ENCODE data around the gene HDAC11. TPM values are rescaled to one million over a fixed set of nuclear protein-coding genes. Genes with fewer than 3 reads are reported as not detected.
"Not testable (repeated sequence)": the region's sequence is repeated elsewhere in the genome, so short reads cannot be mapped to it uniquely, and the experiment has no call there.

HDAC11 gene
- total RNA-seq, 2 experiments from 2014 or later = 0.87 to 0.99 TPM

DNA sequence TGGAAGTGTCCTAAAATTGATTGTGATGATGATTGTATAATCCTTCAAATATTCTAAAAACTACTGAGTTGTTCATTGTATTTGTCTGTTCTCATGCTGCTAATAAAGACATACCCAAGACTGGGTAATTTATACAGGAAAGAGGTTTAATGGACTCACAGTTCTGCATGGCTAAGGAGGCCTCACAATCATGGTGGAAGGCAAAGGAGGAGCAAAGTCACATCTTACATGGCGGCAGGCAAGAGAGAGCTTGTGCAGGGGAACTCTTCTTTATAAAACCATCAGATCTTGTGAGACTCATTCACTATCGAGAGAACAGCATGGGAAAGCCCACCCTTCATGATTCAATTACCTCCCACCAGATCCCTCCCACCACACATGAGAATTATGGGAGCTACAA is 41.6 kb downstream of the HDAC11 start:
- H3K27ac Mint-ChIP-seq; CTCF ChIA-PET; ATAC-seq; H3K36me3 Mint-ChIP-seq (ENCODE audit: low read depth); H3K4me3 Mint-ChIP-seq; DNase-seq; POLR2A ChIA-PET; H3K9me3 Mint-ChIP-seq (ENCODE audit: insufficient read depth); H3K27me3 Mint-ChIP-seq (ENCODE audit: low read depth); H3K4me1 Mint-ChIP-seq (ENCODE audit: low read depth): not testable (repeated sequence)

GRCh38 chr3:13522236-13522635 is 42.1 kb downstream of the HDAC11 start:
- POLR2A ChIA-PET = no interaction called here
- Mint-ChIP-seq H3K9me3 (ENCODE audit: insufficient read depth) (no peaks in the 10 kb centered on the region), H3K4me3 (no peak overlapping the region), H3K36me3 (ENCODE audit: low read depth) (no peaks in the 10 kb centered on the region), H3K27me3 (ENCODE audit: low read depth) (peaks cover 7% of the 10 kb centered on the region), H3K4me1 (ENCODE audit: low read depth) (no peaks in the 10 kb centered on the region), H3K27ac (no peak overlapping the region)
- DNase-seq (no peak), ATAC-seq (no peak)
- CTCF ChIA-PET = no interaction called here

DNA sequence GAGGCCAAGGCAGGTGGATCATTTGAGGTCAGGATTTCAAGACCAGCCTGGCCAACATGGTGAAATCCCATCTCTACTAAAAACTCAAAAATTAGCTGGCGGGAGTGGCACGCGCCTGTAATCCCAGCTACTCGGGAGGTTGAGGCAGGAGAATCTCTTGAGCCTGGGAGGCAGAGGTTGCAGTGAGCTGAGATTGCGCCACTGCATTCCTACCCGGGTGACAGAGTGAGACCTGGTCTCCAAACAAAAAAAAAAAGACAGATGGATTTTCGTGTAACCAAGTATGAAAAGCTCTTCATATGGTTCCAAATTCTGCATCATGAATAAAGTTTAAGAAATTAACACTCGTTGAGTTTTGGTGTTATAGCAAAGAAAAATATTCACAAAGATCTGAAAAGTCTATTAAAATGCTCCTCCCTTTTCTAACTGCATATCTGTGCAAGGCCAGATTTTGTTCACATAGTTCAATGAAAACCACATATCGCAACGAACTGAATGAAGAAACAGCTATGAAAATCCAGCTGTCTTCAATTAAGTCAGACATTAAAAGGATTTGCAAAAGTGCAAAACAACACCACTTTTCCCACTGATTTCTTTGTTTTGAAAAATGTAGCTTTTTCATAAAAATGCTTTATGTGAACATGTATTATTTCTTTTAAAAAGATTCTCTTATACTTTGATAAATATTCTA is 45.0 kb downstream of the HDAC11 start:
- Mint-ChIP-seq H3K36me3 (ENCODE audit: low read depth) (no peaks in the 10 kb centered on the region), H3K4me3 (no peak overlapping the region), H3K9me3 (ENCODE audit: insufficient read depth) (no peaks in the 10 kb centered on the region), H3K27ac (no peak overlapping the region), H3K4me1 (ENCODE audit: low read depth) (no peaks in the 10 kb centered on the region), H3K27me3 (ENCODE audit: low read depth) (peaks cover 19% of the 10 kb centered on the region)
- DNase-seq = no peak
- ChIA-PET POLR2A (no interaction called here), CTCF (interaction anchor here (1.0 to 1.4 kb wide), 2 partner anchors 10 to 123 kb away, joined by 3 to 5 read pairs; no protein-coding TSS in a partner anchor)
- ATAC-seq = no peak

DNA sequence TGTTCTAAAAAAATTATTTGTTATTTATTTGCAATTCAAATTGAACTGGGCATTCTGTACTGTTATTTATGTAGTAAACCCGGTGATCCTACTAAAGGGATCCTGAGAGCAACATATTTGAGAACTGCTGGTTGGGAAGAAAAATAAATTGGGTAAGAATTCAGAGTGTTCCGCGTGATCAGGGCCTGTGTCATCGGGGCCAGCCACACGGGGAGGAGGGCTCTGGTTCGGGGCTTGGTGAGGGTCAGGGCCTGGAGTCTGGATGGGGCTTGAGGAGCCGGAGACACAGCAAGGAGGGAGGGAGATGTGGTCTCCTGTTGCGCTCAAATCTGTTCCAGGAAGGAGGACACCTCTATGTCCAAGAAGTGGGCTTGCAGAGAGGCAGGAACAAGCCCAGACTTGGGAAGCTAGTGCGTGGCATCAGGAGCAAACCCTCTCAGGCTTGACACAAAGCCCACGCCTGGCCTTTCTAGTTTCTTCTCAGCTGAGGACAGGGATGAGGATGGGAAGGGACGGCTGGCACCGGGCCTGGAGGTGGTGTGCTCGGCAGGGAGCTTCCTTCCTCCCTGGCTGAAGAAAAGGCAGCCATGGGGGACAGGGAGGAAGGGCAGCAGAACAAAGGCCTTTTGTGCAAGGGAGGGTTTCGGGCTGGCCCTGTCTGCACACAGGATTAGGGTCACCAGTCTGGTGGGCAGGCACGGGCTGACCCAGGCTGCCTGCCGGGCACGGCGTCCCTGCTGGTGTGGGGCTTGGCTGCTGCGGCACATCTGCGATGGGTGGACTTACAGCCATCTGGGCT is 45.9 kb downstream of the HDAC11 start:
- POLR2A ChIA-PET = no interaction called here
- peaks cover 22% of the 10 kb centered on the region for H3K27me3 Mint-ChIP-seq (ENCODE audit: low read depth)
- no peak overlapping the region for H3K27ac Mint-ChIP-seq
- CTCF ChIA-PET = interaction anchor here (0.6 to 1.4 kb wide), 2 partner anchors 11 to 122 kb away, joined by 3 to 5 read pairs; no protein-coding TSS in a partner anchor
- H3K9me3 Mint-ChIP-seq (ENCODE audit: insufficient read depth) = no peaks in the 10 kb centered on the region
- ATAC-seq (no peak), DNase-seq (no peak)
- H3K4me3 Mint-ChIP-seq = no peak overlapping the region
- no peaks in the 10 kb centered on the region for H3K36me3 Mint-ChIP-seq (ENCODE audit: low read depth)
- no peaks in the 10 kb centered on the region for H3K4me1 Mint-ChIP-seq (ENCODE audit: low read depth)

DNA sequence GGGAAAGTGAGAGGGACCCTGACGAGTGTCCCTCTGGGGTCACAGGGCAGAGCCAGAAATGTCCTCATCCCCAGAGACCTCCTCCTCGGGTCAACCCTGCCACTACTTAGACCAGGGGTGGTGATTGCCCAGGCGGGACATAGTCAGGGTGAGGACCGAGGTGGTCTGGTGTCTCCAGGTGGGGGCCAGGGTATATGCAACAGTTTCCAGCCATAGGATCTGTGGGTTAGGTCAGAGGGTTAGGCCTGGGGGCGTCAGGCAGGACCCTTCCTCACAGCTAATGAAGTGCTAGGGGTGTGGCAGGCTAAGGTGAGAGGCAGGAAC is 46.5 kb downstream of the HDAC11 start:
- no peaks in the 10 kb centered on the region for H3K4me1 Mint-ChIP-seq (ENCODE audit: low read depth)
- H3K36me3 Mint-ChIP-seq (ENCODE audit: low read depth) = no peaks in the 10 kb centered on the region
- no peak overlapping the region for H3K27ac Mint-ChIP-seq
- no peak overlapping the region for H3K4me3 Mint-ChIP-seq
- CTCF ChIA-PET = interaction anchor here (0.6 kb wide), 1 partner anchor 121 kb away, joined by 3 read pairs; no protein-coding TSS in a partner anchor
- H3K27me3 Mint-ChIP-seq (ENCODE audit: low read depth) = peaks cover 19% of the 10 kb centered on the region
- POLR2A ChIA-PET = no interaction called here
- no peaks in the 10 kb centered on the region for H3K9me3 Mint-ChIP-seq (ENCODE audit: insufficient read depth)
- no peak for DNase-seq
- ATAC-seq = no peak

GRCh38 chr3:13528217-13528867 is 48.2 kb downstream of the HDAC11 start:
- peaks cover 15% of the 10 kb centered on the region for H3K27me3 Mint-ChIP-seq (ENCODE audit: low read depth)
- no peak overlapping the region for H3K4me3 Mint-ChIP-seq
- ChIA-PET CTCF (interaction anchor here (1.5 kb wide), 1 partner anchor 13 kb away, joined by 3 read pairs; no protein-coding TSS in a partner anchor), POLR2A (no interaction called here)
- H3K9me3 Mint-ChIP-seq (ENCODE audit: insufficient read depth) = no peaks in the 10 kb centered on the region
- H3K4me1 Mint-ChIP-seq (ENCODE audit: low read depth) = no peaks in the 10 kb centered on the region
- no peak overlapping the region for H3K27ac Mint-ChIP-seq
- no peak for ATAC-seq
- no peak for DNase-seq
- H3K36me3 Mint-ChIP-seq (ENCODE audit: low read depth) = no peaks in the 10 kb centered on the region

- ChIA-PET POLR2A (no interaction called here), CTCF (interaction anchor here (1.5 kb wide), 1 partner anchor 12 kb away, joined by 3 read pairs; no protein-coding TSS in a partner anchor)
- peaks cover 15% of the 10 kb centered on the region for H3K27me3 Mint-ChIP-seq (ENCODE audit: low read depth)
- H3K4me1 Mint-ChIP-seq (ENCODE audit: low read depth) = no peaks in the 10 kb centered on the region
- no peak for DNase-seq
- no peaks in the 10 kb centered on the region for H3K36me3 Mint-ChIP-seq (ENCODE audit: low read depth)
- no peak overlapping the region for H3K27ac Mint-ChIP-seq
- no peak overlapping the region for H3K4me3 Mint-ChIP-seq
- ATAC-seq = no peak
- no peaks in the 10 kb centered on the region for H3K9me3 Mint-ChIP-seq (ENCODE audit: insufficient read depth)
Observed at GRCh38 chr3:13529196-13530112, 49.3 kb downstream of the HDAC11 start.

DNA sequence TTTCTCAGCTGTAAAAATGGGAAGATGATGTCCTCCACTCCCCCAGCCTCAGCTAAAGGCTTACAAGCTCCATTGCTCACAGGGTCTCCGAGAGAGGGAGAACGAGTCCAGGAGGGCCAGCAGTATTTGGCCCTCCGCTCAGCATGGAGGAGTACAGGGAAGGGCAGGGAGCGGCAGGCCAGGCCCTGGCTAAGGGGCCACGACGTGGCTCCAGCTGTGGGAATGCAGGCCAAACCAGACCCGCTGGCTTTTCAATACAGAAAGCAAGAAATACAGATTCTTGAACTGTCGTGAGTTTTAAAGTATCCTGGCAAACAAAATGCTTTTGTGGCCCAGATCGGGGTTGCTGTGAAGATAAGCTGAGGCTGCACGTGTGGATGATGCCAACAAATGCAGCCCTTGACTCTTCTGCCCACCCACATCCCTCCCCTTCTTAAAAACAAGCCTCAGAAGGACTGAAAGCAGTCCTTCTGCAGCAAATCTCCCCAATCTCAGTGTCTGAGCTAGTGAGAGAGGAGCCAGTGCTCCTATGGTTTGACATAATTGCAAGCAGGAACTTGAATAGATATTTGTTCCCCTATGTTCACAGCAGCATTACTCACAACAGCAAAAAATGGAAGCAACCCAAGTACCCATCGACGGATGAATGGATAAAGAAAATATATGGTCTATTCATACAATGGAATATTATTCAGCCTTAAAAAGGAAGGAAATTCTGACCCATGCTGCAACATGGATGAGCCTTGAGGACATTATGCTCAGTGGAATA is 50.3 kb downstream of the HDAC11 start:
- Mint-ChIP-seq H3K4me3 (no peak overlapping the region), H3K27ac (no peak overlapping the region), H3K27me3 (ENCODE audit: low read depth) (peaks cover 20% of the 10 kb centered on the region), H3K9me3 (ENCODE audit: insufficient read depth) (no peaks in the 10 kb centered on the region), H3K36me3 (ENCODE audit: low read depth) (no peaks in the 10 kb centered on the region), H3K4me1 (ENCODE audit: low read depth) (no peaks in the 10 kb centered on the region)
- DNase-seq (no peak), ATAC-seq (no peak)
- ChIA-PET POLR2A (no interaction called here), CTCF (no interaction called here)

- ATAC-seq (no peak), DNase-seq (no peak)
- Mint-ChIP-seq H3K9me3 (ENCODE audit: insufficient read depth) (no peaks in the 10 kb centered on the region), H3K27ac (no peak overlapping the region), H3K4me3 (no peak overlapping the region), H3K27me3 (ENCODE audit: low read depth) (peaks cover 28% of the 10 kb centered on the region), H3K4me1 (ENCODE audit: low read depth) (peaks cover 11% of the 10 kb centered on the region), H3K36me3 (ENCODE audit: low read depth) (no peaks in the 10 kb centered on the region)
- POLR2A ChIA-PET = no interaction called here
- CTCF ChIA-PET = no interaction called here
Observed at GRCh38 chr3:13532085-13532484, 52.0 kb downstream of the HDAC11 start.

- H3K4me1 Mint-ChIP-seq (ENCODE audit: low read depth) = peaks cover 11% of the 10 kb centered on the region
- no peak overlapping the region for H3K4me3 Mint-ChIP-seq
- no peak overlapping the region for H3K27ac Mint-ChIP-seq
- peaks cover 32% of the 10 kb centered on the region for H3K27me3 Mint-ChIP-seq (ENCODE audit: low read depth)
- no peaks in the 10 kb centered on the region for H3K9me3 Mint-ChIP-seq (ENCODE audit: insufficient read depth)
- CTCF ChIA-PET = no interaction called here
- ATAC-seq (no peak), DNase-seq (no peak)
- no peaks in the 10 kb centered on the region for H3K36me3 Mint-ChIP-seq (ENCODE audit: low read depth)
- POLR2A ChIA-PET = no interaction called here
Observed at GRCh38 chr3:13532631-13533030, 52.5 kb downstream of the HDAC11 start.

- Mint-ChIP-seq H3K36me3 (ENCODE audit: low read depth) (no peaks in the 10 kb centered on the region), H3K27ac (no peak overlapping the region), H3K9me3 (ENCODE audit: insufficient read depth) (no peaks in the 10 kb centered on the region), H3K4me3 (no peak overlapping the region), H3K27me3 (ENCODE audit: low read depth) (peaks cover 38% of the 10 kb centered on the region), H3K4me1 (ENCODE audit: low read depth) (peaks cover 11% of the 10 kb centered on the region)
- DNase-seq (no peak), ATAC-seq (no peak)
- ChIA-PET POLR2A (no interaction called here), CTCF (interaction anchor here (0.6 to 1.0 kb wide), 2 partner anchors 11 to 73 kb away, joined by 3 to 4 read pairs; no protein-coding TSS in a partner anchor)
Observed at GRCh38 chr3:13533885-13534301, 53.8 kb downstream of the HDAC11 start.

Data from activated CD8-positive, alpha-beta T cell treated with anti-CD3 and anti-CD28 coated beads, Interleukin-2, amount 10 ng/mL, durations not matched to agents 7 days and 5 days (primary cell).